SH-SY5Y (cell line): Measurements from ENCODE around the gene MOCS3.

Experiments used
- GATA2 ChIP-seq: IDR thresholded peaks from 2 replicates; pipeline ENCODE4 v1.6.1; 2011; ENCODE audit warnings: mild to moderate bottlenecking, low read depth, low read length
- GATA3 ChIP-seq: IDR thresholded peaks from 2 replicates; pipeline ENCODE4 v1.6.1; 2011; ENCODE audit warnings: low read depth, mild to moderate bottlenecking, low read length, moderate library complexity

DNA sequence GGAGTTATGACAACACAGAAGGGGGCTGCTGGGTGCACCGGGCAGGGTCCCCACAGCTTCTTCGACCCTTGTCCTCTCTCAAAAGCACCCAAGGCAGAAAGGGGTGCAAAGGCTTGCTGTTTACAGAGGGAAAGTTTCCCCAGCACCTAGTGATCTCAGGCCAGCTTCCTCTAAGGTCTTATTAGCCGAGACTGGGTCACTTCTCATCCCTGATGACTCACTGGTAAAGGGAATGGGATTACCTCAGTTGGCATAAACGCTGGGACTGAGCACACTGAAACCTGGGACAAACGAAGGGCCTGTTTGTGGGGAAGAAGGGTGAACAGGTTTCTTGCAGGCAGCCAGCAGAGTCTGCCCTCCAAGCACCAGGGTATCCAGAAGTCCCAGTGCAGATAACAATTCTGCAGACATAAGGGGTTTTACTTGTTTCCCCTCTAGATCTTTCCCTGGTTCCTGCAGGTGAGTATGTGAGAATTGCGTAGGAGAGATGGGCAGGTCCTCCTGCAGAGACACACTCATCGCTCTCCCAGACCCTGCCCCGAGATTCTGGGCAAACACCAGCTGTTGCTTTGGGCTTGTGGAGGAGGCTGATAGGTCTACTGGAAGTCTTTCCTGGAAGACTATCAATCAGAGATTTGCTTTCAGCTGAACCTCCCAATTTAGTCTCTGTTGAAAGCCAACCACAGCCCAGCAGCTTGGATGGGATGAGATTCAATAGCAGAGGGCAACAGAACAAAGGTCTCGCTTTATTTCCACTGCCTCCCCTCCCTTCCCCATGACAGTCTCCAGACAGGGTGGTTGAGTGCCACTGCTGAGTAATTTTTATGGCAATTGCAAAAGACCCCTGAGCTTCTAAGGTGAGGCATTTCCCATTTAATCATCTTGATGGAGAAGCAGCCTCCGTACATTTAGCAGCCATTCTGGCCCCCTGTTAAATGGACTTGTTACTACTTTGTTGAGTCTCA is 38.6 kb downstream of the MOCS3 start:
- TF ChIP-seq GATA2 (no peak), GATA3 (no peak)
